Measurements from ENCODE around the gene ITPR1. TPM values are rescaled to one million over a fixed set of nuclear protein-coding genes. Genes with fewer than 3 reads are reported as not detected.

The ITPR1 gene
- polyA plus RNA-seq, 1 donor from 2014 or later, result 2.1 TPM

DNA sequence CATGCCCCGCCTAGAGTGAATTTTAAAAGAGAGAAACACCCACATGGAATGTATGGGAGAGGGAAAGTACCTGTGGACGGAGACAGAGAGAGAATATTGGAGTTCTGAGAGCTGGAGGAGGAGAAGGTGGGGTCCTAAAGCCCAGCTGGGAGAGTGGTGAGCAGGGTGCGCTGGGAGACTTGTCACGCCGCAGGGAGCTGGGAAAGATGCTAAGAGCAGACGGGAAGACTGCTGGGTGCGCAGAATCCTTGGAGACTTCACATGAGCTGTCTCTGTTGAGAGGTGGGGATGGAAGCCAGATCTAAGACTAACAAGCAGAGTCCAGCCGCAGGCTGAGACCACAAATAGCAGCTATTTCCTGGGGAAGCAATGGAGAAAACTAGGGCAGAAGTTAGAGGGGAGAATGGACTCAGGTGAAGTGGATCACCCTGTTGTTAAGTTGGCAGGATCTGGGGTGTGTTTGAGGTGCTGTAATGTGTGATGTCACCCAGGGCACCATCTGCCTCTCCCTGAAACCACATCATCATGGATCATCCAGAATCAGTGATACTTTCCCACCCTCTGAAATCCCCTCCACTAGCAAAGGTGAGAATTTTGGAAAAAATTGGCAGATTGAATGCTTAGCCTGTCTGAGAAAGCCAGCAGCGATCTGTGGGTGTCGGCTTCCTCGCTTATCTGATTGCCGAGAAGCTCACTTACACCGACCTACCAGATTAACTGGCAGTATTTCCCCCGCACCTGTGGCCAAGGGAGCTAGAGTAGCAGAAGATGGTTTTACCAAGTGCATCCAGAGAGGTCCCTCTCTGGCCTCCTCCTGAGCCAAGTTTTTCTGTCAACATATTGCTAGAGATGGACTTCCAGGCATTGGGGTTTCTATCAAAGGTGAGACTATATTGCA lies 311.3 kb downstream of the ITPR1 start:
- Histone ChIP-seq H3F3A (ENCODE audit: insufficient read depth, low read length, poor library complexity, severe bottlenecking) (no peaks in the 10 kb centered on the region), H3K9ac (ENCODE audit: low read length) (no peak overlapping the region), H3K27ac (ENCODE audit: low read length) (no peak overlapping the region)

DNA sequence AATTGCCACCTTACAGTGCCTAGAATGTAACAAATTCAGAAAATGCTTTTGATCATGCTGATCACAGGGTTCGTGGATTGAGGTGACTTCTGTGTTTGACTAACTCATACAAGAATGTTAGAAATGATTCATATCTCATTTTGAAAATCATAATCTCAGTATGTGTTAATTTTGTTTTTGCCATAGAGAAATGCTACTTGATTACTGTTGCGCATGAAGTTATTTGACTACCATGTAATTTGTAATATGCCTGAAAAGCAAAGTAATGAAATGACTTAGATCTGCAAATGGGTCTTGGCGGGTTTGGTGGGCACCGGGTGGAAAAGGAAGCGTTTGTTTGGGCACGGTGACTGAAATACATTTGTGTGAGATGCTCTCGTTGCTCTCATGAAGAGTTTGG lies 312.5 kb downstream of the ITPR1 start:
- H3K27me3 ChIP-seq (ENCODE audit: insufficient read depth, low read depth, low read length), result no peaks in the 10 kb centered on the region
- no peaks in the 10 kb centered on the region for H3K36me3 ChIP-seq (ENCODE audit: insufficient read depth, low read length)
- H2AFZ ChIP-seq (ENCODE audit: low read depth, low read length), result no peak overlapping the region
- H3K9ac ChIP-seq (ENCODE audit: low read length), result no peak overlapping the region
- H3K27ac ChIP-seq (ENCODE audit: low read length), result no peak overlapping the region
- H3K4me2 ChIP-seq (ENCODE audit: low read length), result no peak overlapping the region
- no peak for TF ChIP-seq SMC3 (conservative IDR thresholded peaks at IDR 0.05; ENCODE audit: poor library complexity)
- no peaks in the 10 kb centered on the region for H4K20me1 ChIP-seq (ENCODE audit: insufficient read depth)
- H3K79me2 ChIP-seq (replicated peaks; ENCODE audit: insufficient read depth, low read length), result no peaks in the 10 kb centered on the region
- H3K9me3 ChIP-seq (ENCODE audit: low read length), result no peaks in the 10 kb centered on the region
- H3K9me2 ChIP-seq (ENCODE audit: insufficient read depth, low read length), result no peaks in the 10 kb centered on the region
- no peaks in the 10 kb centered on the region for H3F3A ChIP-seq (ENCODE audit: insufficient read depth, low read length, poor library complexity, severe bottlenecking)
- no peak overlapping the region for H3K4me3 ChIP-seq (ENCODE audit: low read length)

More for the DNA sequence above, 311.3 kb downstream of the ITPR1 start:
- Histone ChIP-seq H4K20me1 (ENCODE audit: insufficient read depth) (no peaks in the 10 kb centered on the region), H3K4me3 (ENCODE audit: low read length) (no peak overlapping the region), H3K9me2 (ENCODE audit: insufficient read depth, low read length) (no peaks in the 10 kb centered on the region), H3K79me2 (replicated peaks; ENCODE audit: insufficient read depth, low read length) (no peaks in the 10 kb centered on the region), H2AFZ (ENCODE audit: low read depth, low read length) (no peak overlapping the region), H3K27me3 (ENCODE audit: insufficient read depth, low read depth, low read length) (no peaks in the 10 kb centered on the region), H3K9me3 (ENCODE audit: low read length) (no peaks in the 10 kb centered on the region), H3K4me2 (ENCODE audit: low read length) (no peak overlapping the region), H3K36me3 (ENCODE audit: insufficient read depth, low read length) (no peaks in the 10 kb centered on the region)
- no peak for TF ChIP-seq SMC3 (conservative IDR thresholded peaks at IDR 0.05; ENCODE audit: poor library complexity)
- TF ChIP-seq MXI1 (conservative IDR thresholded peaks at IDR 0.05; ENCODE audit: poor library complexity, severe bottlenecking), result no peak
- no peak for TF ChIP-seq EZH2 (IDR thresholded peaks at IDR 0.05; ENCODE audit: borderline replicate concordance, insufficient read depth, low read length, poor library complexity, severe bottlenecking)
- TF ChIP-seq TAF1 (IDR thresholded peaks at IDR 0.05; ENCODE audit: low read depth), result no peak
- TF ChIP-seq RAD21 (conservative IDR thresholded peaks at IDR 0.05), result no peak
- TF ChIP-seq EP300 (conservative IDR thresholded peaks at IDR 0.05; ENCODE audit: poor library complexity, severe bottlenecking), result no peak
- TF ChIP-seq, protein P1, sequence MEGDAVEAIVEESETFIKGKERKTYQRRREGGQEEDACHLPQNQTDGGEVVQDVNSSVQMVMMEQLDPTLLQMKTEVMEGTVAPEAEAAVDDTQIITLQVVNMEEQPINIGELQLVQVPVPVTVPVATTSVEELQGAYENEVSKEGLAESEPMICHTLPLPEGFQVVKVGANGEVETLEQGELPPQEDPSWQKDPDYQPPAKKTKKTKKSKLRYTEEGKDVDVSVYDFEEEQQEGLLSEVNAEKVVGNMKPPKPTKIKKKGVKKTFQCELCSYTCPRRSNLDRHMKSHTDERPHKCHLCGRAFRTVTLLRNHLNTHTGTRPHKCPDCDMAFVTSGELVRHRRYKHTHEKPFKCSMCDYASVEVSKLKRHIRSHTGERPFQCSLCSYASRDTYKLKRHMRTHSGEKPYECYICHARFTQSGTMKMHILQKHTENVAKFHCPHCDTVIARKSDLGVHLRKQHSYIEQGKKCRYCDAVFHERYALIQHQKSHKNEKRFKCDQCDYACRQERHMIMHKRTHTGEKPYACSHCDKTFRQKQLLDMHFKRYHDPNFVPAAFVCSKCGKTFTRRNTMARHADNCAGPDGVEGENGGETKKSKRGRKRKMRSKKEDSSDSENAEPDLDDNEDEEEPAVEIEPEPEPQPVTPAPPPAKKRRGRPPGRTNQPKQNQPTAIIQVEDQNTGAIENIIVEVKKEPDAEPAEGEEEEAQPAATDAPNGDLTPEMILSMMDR (IDR thresholded peaks at IDR 0.05; ENCODE audit: poor library complexity, severe bottlenecking), result no peak
- TF ChIP-seq, protein P2, sequence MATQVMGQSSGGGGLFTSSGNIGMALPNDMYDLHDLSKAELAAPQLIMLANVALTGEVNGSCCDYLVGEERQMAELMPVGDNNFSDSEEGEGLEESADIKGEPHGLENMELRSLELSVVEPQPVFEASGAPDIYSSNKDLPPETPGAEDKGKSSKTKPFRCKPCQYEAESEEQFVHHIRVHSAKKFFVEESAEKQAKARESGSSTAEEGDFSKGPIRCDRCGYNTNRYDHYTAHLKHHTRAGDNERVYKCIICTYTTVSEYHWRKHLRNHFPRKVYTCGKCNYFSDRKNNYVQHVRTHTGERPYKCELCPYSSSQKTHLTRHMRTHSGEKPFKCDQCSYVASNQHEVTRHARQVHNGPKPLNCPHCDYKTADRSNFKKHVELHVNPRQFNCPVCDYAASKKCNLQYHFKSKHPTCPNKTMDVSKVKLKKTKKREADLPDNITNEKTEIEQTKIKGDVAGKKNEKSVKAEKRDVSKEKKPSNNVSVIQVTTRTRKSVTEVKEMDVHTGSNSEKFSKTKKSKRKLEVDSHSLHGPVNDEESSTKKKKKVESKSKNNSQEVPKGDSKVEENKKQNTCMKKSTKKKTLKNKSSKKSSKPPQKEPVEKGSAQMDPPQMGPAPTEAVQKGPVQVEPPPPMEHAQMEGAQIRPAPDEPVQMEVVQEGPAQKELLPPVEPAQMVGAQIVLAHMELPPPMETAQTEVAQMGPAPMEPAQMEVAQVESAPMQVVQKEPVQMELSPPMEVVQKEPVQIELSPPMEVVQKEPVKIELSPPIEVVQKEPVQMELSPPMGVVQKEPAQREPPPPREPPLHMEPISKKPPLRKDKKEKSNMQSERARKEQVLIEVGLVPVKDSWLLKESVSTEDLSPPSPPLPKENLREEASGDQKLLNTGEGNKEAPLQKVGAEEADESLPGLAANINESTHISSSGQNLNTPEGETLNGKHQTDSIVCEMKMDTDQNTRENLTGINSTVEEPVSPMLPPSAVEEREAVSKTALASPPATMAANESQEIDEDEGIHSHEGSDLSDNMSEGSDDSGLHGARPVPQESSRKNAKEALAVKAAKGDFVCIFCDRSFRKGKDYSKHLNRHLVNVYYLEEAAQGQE (IDR thresholded peaks at IDR 0.05; ENCODE audit: borderline replicate concordance), result no peak
- no peak for TF ChIP-seq POLR2AphosphoS5 (IDR thresholded peaks at IDR 0.05)

Data from neural cell (in vitro differentiated cells).